Erythroblast (primary cell): ENCODE measurements around the gene GAB1.

Experiments used
- GATA1 ChIP-seq: IDR thresholded peaks from 2 replicates; pipeline ENCODE4 v1.6.1; 2011; ENCODE audit warnings: low read depth, mild to moderate bottlenecking, control low read depth, low read length, moderate library complexity
- POLR2A ChIP-seq: IDR thresholded peaks from 2 replicates; pipeline ENCODE4 v1.6.1; 2011; ENCODE audit warnings: mild to moderate bottlenecking, low read length

DNA sequence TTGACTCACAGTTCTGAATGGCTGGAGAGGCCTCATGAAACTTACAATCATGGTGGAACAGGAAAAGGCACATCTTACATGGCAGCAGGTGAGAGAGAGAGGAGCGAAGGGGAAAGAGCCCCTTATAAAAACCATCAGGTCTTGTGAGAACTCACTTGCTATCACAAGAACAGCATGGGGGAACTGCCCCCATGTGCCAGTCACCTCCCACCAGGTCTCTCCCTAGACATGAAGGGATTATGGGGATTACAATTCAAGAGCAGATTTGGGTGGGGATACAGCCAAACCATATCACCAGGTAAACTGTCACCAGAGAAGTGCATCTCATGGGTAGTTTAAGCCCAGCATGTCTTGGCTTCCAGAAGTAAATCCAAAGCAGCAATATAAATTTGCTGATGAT is 169.4 kb downstream of the GAB1 start:
- TF ChIP-seq POLR2A (no peak), GATA1 (no peak)
